Subcutaneous abdominal adipose tissue (tissue), 5 donors: ENCODE results near the gene DNAJC1.

Source experiments
- H3K27ac ChIP-seq: one replicate; pipeline ENCODE4 v1.7.0; 2013; ENCODE audit warnings: low read depth, mild to moderate bottlenecking, inconsistent platforms, low read length, moderate library complexity
- H3K27me3 ChIP-seq, 5 donors: one replicate each; pipeline ENCODE4 v1.7.0; 2013; ENCODE audit warnings: low read length in 5 of 5, inconsistent platforms in 1 of 5; ENCODE audit not compliant: control insufficient read depth in 5 of 5, insufficient read depth in 4 of 5
- H3K36me3 ChIP-seq, 5 donors: one replicate each; pipeline ENCODE4 v1.7.0; 2013; ENCODE audit warnings: low read length in 5 of 5; ENCODE audit not compliant: control insufficient read depth in 5 of 5, insufficient read depth in 5 of 5
- H3K4me1 ChIP-seq, 5 donors: one replicate each; pipeline ENCODE4 v1.7.0; 2013; ENCODE audit warnings: low read length in 5 of 5, mild to moderate bottlenecking in 3 of 5, moderate library complexity in 1 of 5; ENCODE audit not compliant: control insufficient read depth in 5 of 5, insufficient read depth in 5 of 5
- H3K4me3 ChIP-seq, 5 donors: one replicate each; pipeline ENCODE4 v1.7.0; 2013; ENCODE audit warnings: low read length in 5 of 5, low read depth in 1 of 5
- H3K9ac ChIP-seq, 5 donors: one replicate each; pipeline ENCODE4 v1.7.0; 2013; ENCODE audit warnings: low read length in 5 of 5, mild to moderate bottlenecking in 4 of 5, moderate library complexity in 3 of 5
- H3K9me3 ChIP-seq, 5 donors: one replicate each; pipeline ENCODE4 v1.7.0; 2013; ENCODE audit warnings: low read length in 5 of 5; ENCODE audit not compliant: control insufficient read depth in 5 of 5
- donor health status: healthy.
- donor health status: healthy.
- donor health status: healthy.
- donor health status: healthy.
- donor health status: healthy.

The DNAJC1 gene

GRCh38 chr10:21969326-21970287 is 33.9 kb downstream of the DNAJC1 start:
- H3K4me1 ChIP-seq: no peaks in the 10 kb centered on the region
- H3K9ac ChIP-seq: no peak overlapping the region
- no peaks in the 10 kb centered on the region for H3K36me3 ChIP-seq
- H3K27ac ChIP-seq: no peak overlapping the region
- no peaks in the 10 kb centered on the region for H3K27me3 ChIP-seq
- H3K9me3 ChIP-seq: peaks cover 0 to 3% (median 0%) of the 10 kb centered on the region in 5 donors
- no peak overlapping the region for H3K4me3 ChIP-seq

GRCh38 chr10:21964983-21965665 is 38.4 kb downstream of the DNAJC1 start:
- Histone ChIP-seq H3K4me3 (no peak overlapping the region), H3K27ac (no peak overlapping the region), H3K4me1 (peaks cover 0 to 4% (median 0%) of the 10 kb centered on the region in 5 donors), H3K9me3 (peaks cover 0 to 3% (median 0%) of the 10 kb centered on the region in 5 donors), H3K27me3 (no peaks in the 10 kb centered on the region), H3K9ac (no peak overlapping the region), H3K36me3 (no peaks in the 10 kb centered on the region)

GRCh38 chr10:21962358-21962757 is 41.2 kb downstream of the DNAJC1 start:
- H3K36me3 ChIP-seq: no peaks in the 10 kb centered on the region
- H3K4me1 ChIP-seq: peaks cover 0 to 4% (median 0%) of the 10 kb centered on the region in 5 donors
- peaks cover 0 to 3% (median 0%) of the 10 kb centered on the region in 5 donors for H3K9me3 ChIP-seq
- no peak overlapping the region for H3K27ac ChIP-seq
- no peaks in the 10 kb centered on the region for H3K27me3 ChIP-seq
- no peak overlapping the region for H3K4me3 ChIP-seq
- H3K9ac ChIP-seq: no peak overlapping the region

GRCh38 chr10:21961847-21962246 is 41.7 kb downstream of the DNAJC1 start:
- H3K27me3 ChIP-seq: no peaks in the 10 kb centered on the region
- H3K4me1 ChIP-seq: peaks cover 0 to 4% (median 0%) of the 10 kb centered on the region in 5 donors
- no peak overlapping the region for H3K4me3 ChIP-seq
- H3K9ac ChIP-seq: no peak overlapping the region
- no peaks in the 10 kb centered on the region for H3K36me3 ChIP-seq
- peaks cover 0 to 3% (median 0%) of the 10 kb centered on the region in 5 donors for H3K9me3 ChIP-seq
- H3K27ac ChIP-seq: no peak overlapping the region

GRCh38 chr10:21959998-21960397 is 43.5 kb downstream of the DNAJC1 start:
- Histone ChIP-seq H3K4me3 (no peak overlapping the region), H3K9ac (no peak overlapping the region), H3K9me3 (no peaks in the 10 kb centered on the region), H3K27me3 (no peaks in the 10 kb centered on the region), H3K27ac (no peak overlapping the region), H3K4me1 (peaks cover 0 to 4% (median 0%) of the 10 kb centered on the region in 5 donors), H3K36me3 (no peaks in the 10 kb centered on the region)

- Histone ChIP-seq H3K4me3 (no peak overlapping the region), H3K36me3 (no peaks in the 10 kb centered on the region), H3K27ac (no peak overlapping the region), H3K9ac (no peak overlapping the region), H3K27me3 (no peaks in the 10 kb centered on the region), H3K9me3 (no peaks in the 10 kb centered on the region), H3K4me1 (peaks cover 0 to 4% (median 0%) of the 10 kb centered on the region in 5 donors)
Measured at GRCh38 chr10:21954690-21955089, 48.8 kb downstream of the DNAJC1 start.

GRCh38 chr10:21954132-21954531 is 49.4 kb downstream of the DNAJC1 start:
- no peak overlapping the region for H3K27ac ChIP-seq
- peaks cover 0 to 4% (median 0%) of the 10 kb centered on the region in 5 donors for H3K4me1 ChIP-seq
- H3K4me3 ChIP-seq: no peak overlapping the region
- H3K27me3 ChIP-seq: no peaks in the 10 kb centered on the region
- no peaks in the 10 kb centered on the region for H3K9me3 ChIP-seq
- H3K9ac ChIP-seq: no peak overlapping the region
- no peaks in the 10 kb centered on the region for H3K36me3 ChIP-seq

DNA sequence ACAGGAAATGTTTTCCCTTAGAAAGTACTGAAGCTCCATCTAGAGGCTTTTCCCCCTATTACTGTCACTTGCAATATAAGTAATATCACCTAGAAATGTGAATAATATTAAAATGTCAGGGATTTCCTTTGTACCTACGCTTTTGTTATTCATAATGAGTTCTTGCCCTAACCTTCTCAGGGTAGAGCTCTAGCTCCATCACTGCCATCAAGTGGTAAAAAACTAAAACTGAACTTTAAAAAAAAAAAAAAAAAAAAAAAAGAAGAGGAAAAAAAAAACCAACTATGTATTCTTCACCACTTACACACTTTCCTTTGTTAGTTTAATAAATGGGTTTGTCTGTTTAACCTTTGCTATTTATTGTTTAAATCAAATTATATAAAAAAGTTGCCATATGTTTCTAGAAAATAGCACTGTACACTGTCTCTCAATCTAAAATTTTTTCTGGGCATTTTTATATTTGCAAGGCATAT is 49.9 kb downstream of the DNAJC1 start:
- Histone ChIP-seq H3K9ac (no peak overlapping the region), H3K36me3 (no peaks in the 10 kb centered on the region), H3K27ac (no peak overlapping the region), H3K27me3 (no peaks in the 10 kb centered on the region), H3K9me3 (no peaks in the 10 kb centered on the region), H3K4me1 (peaks cover 0 to 4% (median 0%) of the 10 kb centered on the region in 5 donors), H3K4me3 (no peak overlapping the region)

DNA sequence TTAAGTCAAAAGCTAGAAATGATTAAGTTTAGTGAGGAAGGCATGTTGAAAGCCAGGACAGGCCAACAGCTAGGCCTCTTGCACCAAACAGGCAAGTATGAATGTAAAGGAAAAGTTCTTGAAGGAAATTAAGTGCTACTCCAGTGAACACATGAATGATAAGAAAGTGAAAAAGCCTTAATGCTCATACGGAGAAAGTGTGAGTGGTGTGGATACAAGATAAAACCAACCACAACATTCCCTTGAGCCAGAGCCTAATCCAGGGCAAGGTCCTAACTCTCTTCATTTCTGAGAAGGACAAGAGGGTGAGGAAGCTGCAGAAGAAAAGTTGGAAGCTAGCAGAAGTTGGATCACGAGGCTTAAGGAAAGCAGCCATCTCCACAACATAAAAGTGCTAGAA is 53.0 kb downstream of the DNAJC1 start:
- no peak overlapping the region for H3K9ac ChIP-seq
- no peaks in the 10 kb centered on the region for H3K9me3 ChIP-seq
- H3K27ac ChIP-seq: no peak overlapping the region
- peaks cover 0 to 4% (median 0%) of the 10 kb centered on the region in 5 donors for H3K4me1 ChIP-seq
- no peaks in the 10 kb centered on the region for H3K36me3 ChIP-seq
- H3K27me3 ChIP-seq: no peaks in the 10 kb centered on the region
- no peak overlapping the region for H3K4me3 ChIP-seq

- Histone ChIP-seq H3K27me3 (no peaks in the 10 kb centered on the region), H3K9me3 (no peaks in the 10 kb centered on the region), H3K4me3 (no peak overlapping the region), H3K9ac (no peak overlapping the region), H3K36me3 (no peaks in the 10 kb centered on the region), H3K4me1 (peaks cover 0 to 3% (median 0%) of the 10 kb centered on the region in 5 donors), H3K27ac (no peak overlapping the region)
Measured at GRCh38 chr10:21946946-21947345, 56.6 kb downstream of the DNAJC1 start.
